Fibroblast of lung (primary cell): ENCODE data around the gene ABCC8. TPM values are rescaled to one million over a fixed set of nuclear protein-coding genes. Genes with fewer than 3 reads are reported as not detected.

Source experiments
- DNase-seq, 2 donors: peaks; one replicate each; pipeline versions ENCODE4 v3.0.0 to v3.0.0-alpha.2; 2010; ENCODE audit warnings: low read depth in 2 of 2
- H2AFZ ChIP-seq: 2 replicates; pipeline ENCODE4 v1.5.1; 2012; ENCODE audit warnings: low read length, control low read depth, inconsistent platforms
- H3K27ac ChIP-seq: 2 replicates; pipeline ENCODE4 v1.5.1; 2011; ENCODE audit warnings: low read length, control low read depth; ENCODE audit not compliant: insufficient read depth
- H3K27me3 ChIP-seq: 2 replicates; pipeline ENCODE4 v1.5.1; 2011; ENCODE audit warnings: mild to moderate bottlenecking, low read length; ENCODE audit not compliant: control insufficient read depth, insufficient read depth
- H3K36me3 ChIP-seq: 2 replicates; pipeline ENCODE4 v1.5.1; 2011; ENCODE audit warnings: low read length; ENCODE audit not compliant: control insufficient read depth, insufficient read depth
- H3K4me1 ChIP-seq: 2 replicates; pipeline ENCODE4 v1.5.1; 2011; ENCODE audit warnings: low read length; ENCODE audit not compliant: control insufficient read depth, insufficient read depth; ENCODE audit errors: extremely low read depth
- H3K4me2 ChIP-seq: 2 replicates; pipeline ENCODE4 v1.5.1; 2011; ENCODE audit warnings: low read length, control low read depth; ENCODE audit not compliant: insufficient read depth; ENCODE audit errors: extremely low read depth
- H3K4me3 ChIP-seq, 4 experiments: fragments of 200-600 bp in 1 of 4; sonication (generic) in 1 of 4; replicated peaks in 1 of 4; 2 replicates each; pipeline ENCODE4 v1.5.1; 2011 to 2016; ENCODE audit warnings: low read length in 4 of 4, low read depth in 3 of 4, mild to moderate bottlenecking in 3 of 4, control low read depth in 2 of 4, inconsistent platforms in 1 of 4, mixed read lengths in 1 of 4; ENCODE audit not compliant: insufficient read depth in 1 of 4; ENCODE audit errors: control extremely low read depth in 1 of 4
- H3K79me2 ChIP-seq: 2 replicates; pipeline ENCODE4 v1.5.1; 2012; ENCODE audit warnings: mild to moderate bottlenecking, low read length, inconsistent platforms; ENCODE audit not compliant: control insufficient read depth, insufficient read depth
- H3K9ac ChIP-seq: 2 replicates; pipeline ENCODE4 v1.5.1; 2011; ENCODE audit warnings: mild to moderate bottlenecking, low read length, control low read depth; ENCODE audit not compliant: insufficient read depth
- H3K9me3 ChIP-seq: 2 replicates; pipeline ENCODE4 v1.5.1; 2012; ENCODE audit warnings: low read depth, low read length; ENCODE audit not compliant: control insufficient read depth, insufficient read depth
- H4K20me1 ChIP-seq: 2 replicates; pipeline ENCODE4 v1.5.1; 2011; ENCODE audit warnings: low read length; ENCODE audit not compliant: control insufficient read depth, insufficient read depth; ENCODE audit errors: extremely low read depth
- CTCF ChIP-seq, 2 donors: IDR thresholded peaks in 1 of 2; conservative IDR thresholded peaks in 1 of 2; 1 replicate in 1 of 2; 2 replicates in 1 of 2; pipeline ENCODE4 v1.5.1; 2011 to 2012; ENCODE audit warnings: low read length in 2 of 2, control low read depth in 1 of 2, inconsistent platforms in 1 of 2, low read depth in 1 of 2, mild to moderate bottlenecking in 1 of 2
- EZH2 ChIP-seq: IDR thresholded peaks from 2 replicates; pipeline ENCODE4 v1.5.1; 2012; ENCODE audit warnings: low read length, control low read depth, mild to moderate bottlenecking; ENCODE audit errors: missing control alignments
- polyA plus RNA-seq, 2 donors: library from polyadenylated mRNA; depleted of rRNA in 1 of 2; stranded (reverse) in 1 of 2; unstranded in 1 of 2; fragments of >200 nt; gene quantifications; 2 replicates each; pipeline ENCODE4 v1.2.1, GENCODE V29; 2011 to 2012; ENCODE audit warnings: missing spikeins in 1 of 2
- total RNA-seq: library from RNA; depleted of rRNA; stranded (reverse); fragments of >200 nt; gene quantifications from 2 replicates; pipeline ENCODE4 v1.2.1, GENCODE V29; 2014

Gene ABCC8
- total and polyA plus RNA-seq, 2 donors (not counting 1 experiment from before 2014, with no cell fraction given) = not detected

DNA sequence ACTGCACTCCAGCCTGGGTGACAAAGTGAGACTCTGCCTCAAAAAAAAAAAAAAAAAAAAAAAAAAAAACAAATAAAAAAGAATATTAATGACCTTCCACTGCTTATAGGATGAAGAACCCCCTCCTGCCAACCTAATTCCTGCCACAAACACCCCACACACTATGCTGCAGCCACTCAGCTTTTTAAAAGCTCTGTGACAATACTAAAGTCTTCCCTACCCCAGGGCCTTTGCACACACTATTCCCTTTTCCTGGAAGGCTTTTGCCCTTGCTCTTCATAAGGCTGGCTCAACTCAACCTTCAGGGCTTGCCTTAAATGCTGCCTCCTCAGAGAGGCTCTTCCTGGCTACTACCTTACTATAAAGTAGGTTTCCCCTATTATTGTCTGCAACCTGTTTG lies 77.4 kb downstream of the ABCC8 start:
- no peaks in the 10 kb centered on the region for H3K9me3 ChIP-seq
- H3K4me2 ChIP-seq = no peak overlapping the region
- no peak overlapping the region for H2AFZ ChIP-seq
- H3K27me3 ChIP-seq = no peaks in the 10 kb centered on the region
- H3K4me3 ChIP-seq = no peak overlapping the region
- H3K79me2 ChIP-seq = no peaks in the 10 kb centered on the region
- no peak overlapping the region for H3K27ac ChIP-seq
- DNase-seq = no peak
- TF ChIP-seq EZH2 = no peak
- TF ChIP-seq CTCF (conservative IDR thresholded peaks at IDR 0.05 in 1 of 2, IDR thresholded peaks at IDR 0.05 in 1 of 2; ENCODE audit: low read depth in 1 of 2, low read length in 2 of 2) = no peak
- no peak overlapping the region for H3K9ac ChIP-seq
- H3K36me3 ChIP-seq = no peaks in the 10 kb centered on the region
- H3K4me1 ChIP-seq = no peaks in the 10 kb centered on the region
- no peaks in the 10 kb centered on the region for H4K20me1 ChIP-seq

GRCh38 chr11:17397311-17398002 lies 79.2 kb downstream of the ABCC8 start:
- H4K20me1 ChIP-seq = no peaks in the 10 kb centered on the region
- no peak for DNase-seq
- TF ChIP-seq EZH2 = no peak
- no peak for TF ChIP-seq CTCF (conservative IDR thresholded peaks at IDR 0.05 in 1 of 2, IDR thresholded peaks at IDR 0.05 in 1 of 2; ENCODE audit: low read depth in 1 of 2, low read length in 2 of 2)
- H2AFZ ChIP-seq = no peak overlapping the region
- no peak overlapping the region for H3K4me2 ChIP-seq
- H3K79me2 ChIP-seq = no peaks in the 10 kb centered on the region
- H3K9me3 ChIP-seq = no peaks in the 10 kb centered on the region
- H3K4me1 ChIP-seq = no peaks in the 10 kb centered on the region
- H3K27ac ChIP-seq = no peak overlapping the region
- H3K4me3 ChIP-seq = no peak overlapping the region
- H3K36me3 ChIP-seq = no peaks in the 10 kb centered on the region
- no peaks in the 10 kb centered on the region for H3K27me3 ChIP-seq
- no peak overlapping the region for H3K9ac ChIP-seq

DNA sequence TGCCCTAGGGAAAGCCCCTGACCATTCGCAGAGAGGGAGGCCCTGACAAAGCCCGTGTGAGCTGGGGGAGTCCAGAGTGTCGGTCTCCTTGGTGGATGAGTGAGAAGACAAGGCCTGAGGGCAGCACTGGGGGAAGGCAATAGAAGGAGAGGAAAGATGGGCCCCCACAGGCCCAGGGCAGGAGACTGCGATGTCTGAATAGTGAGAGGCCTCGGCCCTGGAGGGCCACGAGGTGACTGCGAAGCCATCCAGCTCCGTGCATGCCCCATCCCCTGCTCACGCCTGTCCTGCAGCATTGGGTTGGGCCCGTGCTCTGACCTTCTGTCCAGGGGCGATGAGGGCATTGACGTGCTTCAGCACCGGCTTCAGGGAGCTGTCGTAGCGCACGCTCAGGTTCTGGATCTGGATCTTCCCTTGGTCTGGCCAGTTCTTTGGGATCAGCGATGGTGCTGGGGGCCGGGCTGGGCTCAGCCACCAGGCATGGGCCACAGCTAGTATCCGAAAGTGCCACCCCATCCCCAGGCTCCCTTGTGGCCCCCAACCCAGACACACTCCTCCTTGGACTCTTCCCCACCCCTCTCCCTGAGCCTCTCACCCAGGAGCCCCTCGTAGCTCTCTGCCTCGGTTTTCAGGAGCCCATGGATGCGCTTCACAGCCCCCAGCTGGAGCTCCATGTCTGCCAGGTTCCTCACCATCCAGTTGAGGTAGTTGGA lies 79.9 kb downstream of the ABCC8 start:
- H3K79me2 ChIP-seq = no peaks in the 10 kb centered on the region
- DNase-seq = no peak
- H3K27me3 ChIP-seq = no peaks in the 10 kb centered on the region
- H3K4me3 ChIP-seq = no peak overlapping the region
- no peaks in the 10 kb centered on the region for H3K9me3 ChIP-seq
- no peak overlapping the region for H2AFZ ChIP-seq
- H3K27ac ChIP-seq = no peak overlapping the region
- no peak overlapping the region for H3K9ac ChIP-seq
- H3K4me2 ChIP-seq = no peak overlapping the region
- H3K36me3 ChIP-seq = no peaks in the 10 kb centered on the region
- no peaks in the 10 kb centered on the region for H4K20me1 ChIP-seq
- no peaks in the 10 kb centered on the region for H3K4me1 ChIP-seq
- TF ChIP-seq CTCF (conservative IDR thresholded peaks at IDR 0.05 in 1 of 2, IDR thresholded peaks at IDR 0.05 in 1 of 2; ENCODE audit: low read depth in 1 of 2, low read length in 2 of 2) (no peak), EZH2 (no peak)
